ENCODE measurements around the gene CFAP74. TPM values are rescaled to one million over a fixed set of nuclear protein-coding genes. Genes with fewer than 3 reads are reported as not detected.
"Not testable (repeated sequence)": the region's sequence is repeated elsewhere in the genome, so short reads cannot be mapped to it uniquely, and the experiment has no call there.

The CFAP74 gene
- total RNA-seq, 1 experiment from 2014 or later = not detected

DNA sequence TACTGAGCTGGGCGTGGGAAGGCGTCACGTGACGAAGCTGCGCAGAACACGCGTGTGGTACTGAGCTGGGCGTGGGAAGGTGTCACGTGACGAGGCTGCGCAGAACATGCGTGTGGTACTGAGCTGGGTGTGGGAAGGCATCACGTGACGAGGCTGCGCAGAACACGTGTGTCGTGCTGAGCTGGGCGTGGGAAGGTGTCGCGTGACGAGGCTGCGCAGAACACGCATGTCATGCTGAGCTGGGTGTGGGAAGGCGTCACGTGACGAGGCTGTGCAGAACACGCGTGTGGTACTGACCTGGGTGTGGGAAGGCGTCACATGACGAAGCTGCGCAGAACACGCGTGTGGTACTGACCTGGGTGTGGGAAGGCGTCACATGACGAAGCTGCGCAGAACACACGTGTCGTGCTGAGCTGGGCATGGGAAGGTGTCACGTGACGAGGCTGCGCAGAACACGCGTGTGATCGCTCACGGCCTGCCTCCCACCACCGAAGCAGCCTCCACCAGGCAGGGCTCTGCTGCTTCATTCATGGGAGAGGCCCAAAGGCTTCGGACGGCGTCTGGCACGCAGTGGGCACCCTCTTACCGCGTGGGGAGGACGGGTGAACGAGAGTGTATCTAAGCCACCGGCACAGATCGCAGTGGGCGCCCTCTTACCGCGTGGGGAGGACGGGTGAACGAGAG is 24.0 kb downstream of the CFAP74 start:
- no peaks in the 10 kb centered on the region for H3K4me1 Mint-ChIP-seq (ENCODE audit: low read depth, unreplicated experiment)
- intact Hi-C loops (cut with micrococcal nuclease; ENCODE audit: unreplicated experiment) = no loop called here
- peaks cover 27% of the 10 kb centered on the region for H3K27me3 Mint-ChIP-seq (ENCODE audit: unreplicated experiment)
- CTCF ChIA-PET = no interaction called here
- H3K27ac Mint-ChIP-seq (ENCODE audit: unreplicated experiment) = no peak overlapping the region
- TF ChIP-seq CTCF (IDR thresholded peaks at IDR 0.05; ENCODE audit: unreplicated experiment) = no peak
- no TSS peak for BruUV-seq (replicated peaks)
- no peak overlapping the region for H3K4me3 Mint-ChIP-seq (ENCODE audit: low read depth, unreplicated experiment)
- no peaks in the 10 kb centered on the region for H3K9me3 Mint-ChIP-seq (ENCODE audit: low read depth, unreplicated experiment)
- DNase-seq = no peak
- H3K36me3 Mint-ChIP-seq (ENCODE audit: insufficient read depth, unreplicated experiment) = peaks cover 8% of the 10 kb centered on the region

DNA sequence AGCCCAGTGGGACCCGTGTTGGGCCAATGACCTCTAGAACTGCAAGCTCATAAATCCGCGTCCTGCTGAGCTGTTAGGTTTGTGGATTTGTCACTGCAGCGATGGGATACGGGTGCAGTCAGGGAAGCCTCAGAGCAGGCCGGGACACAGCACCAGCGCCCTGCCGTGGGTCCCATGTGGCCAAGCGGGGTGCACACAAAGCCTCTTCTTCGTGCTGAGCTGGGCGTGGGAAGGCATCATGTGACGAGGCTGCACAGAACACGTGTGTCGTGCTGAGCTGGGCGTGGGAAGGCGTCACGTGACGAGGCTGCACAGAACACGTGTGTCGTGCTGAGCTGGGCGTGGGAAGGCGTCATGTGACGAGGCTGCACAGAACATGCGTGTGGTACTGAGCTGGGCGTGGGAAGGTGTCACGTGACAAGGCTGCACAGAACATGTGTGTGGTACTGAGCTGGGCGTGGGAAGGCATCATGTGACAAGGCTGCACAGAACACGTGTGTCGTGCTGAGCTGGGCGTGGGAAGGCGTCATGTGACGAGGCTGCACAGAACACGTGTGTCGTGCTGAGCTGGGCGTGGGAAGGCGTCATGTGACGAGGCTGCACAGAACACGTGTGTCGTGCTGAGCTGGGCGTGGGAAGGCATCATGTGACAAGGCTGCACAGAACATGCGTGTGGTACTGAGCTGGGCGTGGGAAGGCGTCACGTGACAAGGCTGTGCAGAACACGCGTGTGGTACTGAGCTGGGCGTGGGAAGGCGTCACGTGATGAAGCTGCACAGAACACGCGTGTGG is 24.7 kb downstream of the CFAP74 start:
- BruUV-seq (replicated peaks); H3K36me3 Mint-ChIP-seq (ENCODE audit: insufficient read depth, unreplicated experiment); H3K27ac Mint-ChIP-seq (ENCODE audit: unreplicated experiment); H3K4me1 Mint-ChIP-seq (ENCODE audit: low read depth, unreplicated experiment); CTCF ChIA-PET; intact Hi-C loops (cut with micrococcal nuclease; ENCODE audit: unreplicated experiment); H3K9me3 Mint-ChIP-seq (ENCODE audit: low read depth, unreplicated experiment); H3K4me3 Mint-ChIP-seq (ENCODE audit: low read depth, unreplicated experiment); DNase-seq: not testable (repeated sequence)
- peaks cover 30% of the 10 kb centered on the region for H3K27me3 Mint-ChIP-seq (ENCODE audit: unreplicated experiment)

DNA sequence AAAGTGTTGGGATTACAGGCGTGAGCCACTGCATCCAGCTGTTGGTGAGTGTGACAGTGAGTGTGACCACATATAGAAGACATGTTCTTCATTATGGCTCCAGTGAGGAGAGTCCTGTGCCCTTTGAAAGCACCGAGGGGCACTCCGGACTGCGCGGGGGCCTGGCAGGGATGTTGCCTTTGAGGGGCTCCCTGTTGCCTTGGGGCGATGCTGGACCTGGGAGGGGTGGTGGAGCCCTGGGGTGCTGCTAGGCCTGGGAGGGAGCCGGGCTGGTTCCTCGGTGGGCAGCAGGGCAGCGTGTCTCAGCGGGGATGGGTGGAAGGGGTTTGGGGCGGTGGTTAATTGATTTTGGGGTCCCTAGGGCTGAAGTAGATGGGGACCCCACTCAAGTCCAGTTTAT is 25.5 kb downstream of the CFAP74 start:
- BruUV-seq (replicated peaks) = no TSS peak
- H3K27ac Mint-ChIP-seq (ENCODE audit: unreplicated experiment) = no peak overlapping the region

DNA sequence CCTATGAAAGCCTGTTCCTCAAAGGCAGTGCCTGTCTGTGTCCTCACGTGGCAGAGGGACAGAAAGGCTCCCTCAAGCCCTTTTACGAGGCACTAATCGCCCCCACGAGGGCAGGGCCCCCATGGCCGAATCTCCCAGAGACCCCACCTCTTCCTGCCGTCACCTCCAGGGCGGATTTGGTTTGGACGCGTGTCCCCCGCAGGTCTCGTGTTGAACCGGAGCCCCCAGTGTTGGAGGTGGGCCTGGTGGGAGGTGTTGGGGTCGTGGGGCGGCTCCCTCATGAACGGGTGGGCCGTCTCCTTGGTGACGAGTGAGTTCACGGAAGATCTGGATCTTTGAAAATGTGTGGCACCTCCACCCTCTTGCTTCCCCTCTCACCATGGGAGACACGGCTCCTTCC is 27.6 kb downstream of the CFAP74 start:
- no peak for DNase-seq
- H3K4me3 Mint-ChIP-seq (ENCODE audit: low read depth, unreplicated experiment) = no peak overlapping the region
- peaks cover 30% of the 10 kb centered on the region for H3K27me3 Mint-ChIP-seq (ENCODE audit: unreplicated experiment)
- H3K36me3 Mint-ChIP-seq (ENCODE audit: insufficient read depth, unreplicated experiment) = peaks cover 8% of the 10 kb centered on the region
- CTCF ChIA-PET = no interaction called here
- TF ChIP-seq CTCF (IDR thresholded peaks at IDR 0.05; ENCODE audit: unreplicated experiment) = no peak
- intact Hi-C loops (cut with micrococcal nuclease; ENCODE audit: unreplicated experiment) = no loop called here
- H3K27ac Mint-ChIP-seq (ENCODE audit: unreplicated experiment) = no peak overlapping the region
- H3K9me3 Mint-ChIP-seq (ENCODE audit: low read depth, unreplicated experiment) = no peaks in the 10 kb centered on the region
- BruUV-seq (replicated peaks) = no TSS peak
- H3K4me1 Mint-ChIP-seq (ENCODE audit: low read depth, unreplicated experiment) = no peaks in the 10 kb centered on the region

More for the DNA sequence above, 25.5 kb downstream of the CFAP74 start:
- no peaks in the 10 kb centered on the region for H3K9me3 Mint-ChIP-seq (ENCODE audit: low read depth, unreplicated experiment)
- intact Hi-C loops (cut with micrococcal nuclease; ENCODE audit: unreplicated experiment) = no loop called here
- no peak for TF ChIP-seq CTCF (IDR thresholded peaks at IDR 0.05; ENCODE audit: unreplicated experiment)
- CTCF ChIA-PET = no interaction called here
- H3K4me1 Mint-ChIP-seq (ENCODE audit: low read depth, unreplicated experiment) = no peaks in the 10 kb centered on the region
- H3K27me3 Mint-ChIP-seq (ENCODE audit: unreplicated experiment) = peaks cover 30% of the 10 kb centered on the region
- DNase-seq = no peak
- H3K4me3 Mint-ChIP-seq (ENCODE audit: low read depth, unreplicated experiment) = no peak overlapping the region
- peaks cover 8% of the 10 kb centered on the region for H3K36me3 Mint-ChIP-seq (ENCODE audit: insufficient read depth, unreplicated experiment)

DNA sequence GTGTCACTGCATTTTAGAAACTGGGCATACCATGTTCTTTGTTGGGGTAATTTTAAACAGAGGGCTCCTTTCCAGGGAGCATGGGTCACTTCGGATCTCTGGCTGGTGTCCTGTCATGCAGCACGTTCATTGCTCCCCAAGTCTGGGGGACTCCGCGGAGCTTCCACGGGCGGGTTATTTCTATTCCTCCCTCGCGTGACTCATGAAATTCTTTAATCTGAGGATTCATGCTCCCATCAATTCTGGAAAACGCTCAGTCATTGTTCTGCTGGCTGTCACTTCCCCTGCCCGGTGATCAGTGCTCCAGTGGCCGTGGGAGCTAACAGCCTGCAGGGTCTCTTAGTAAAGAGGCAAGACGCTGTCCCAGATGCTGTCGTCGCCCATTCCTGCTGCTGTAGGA is 28.1 kb downstream of the CFAP74 start:
- CTCF ChIA-PET = no interaction called here
- TF ChIP-seq CTCF (IDR thresholded peaks at IDR 0.05; ENCODE audit: unreplicated experiment) = no peak
- no peak for DNase-seq
- Mint-ChIP-seq H3K9me3 (ENCODE audit: low read depth, unreplicated experiment) (no peaks in the 10 kb centered on the region), H3K27me3 (ENCODE audit: unreplicated experiment) (peaks cover 30% of the 10 kb centered on the region), H3K4me1 (ENCODE audit: low read depth, unreplicated experiment) (no peaks in the 10 kb centered on the region), H3K27ac (ENCODE audit: unreplicated experiment) (no peak overlapping the region), H3K36me3 (ENCODE audit: insufficient read depth, unreplicated experiment) (peaks cover 8% of the 10 kb centered on the region), H3K4me3 (ENCODE audit: low read depth, unreplicated experiment) (no peak overlapping the region)
- intact Hi-C loops (cut with micrococcal nuclease; ENCODE audit: unreplicated experiment) = no loop called here
- BruUV-seq (replicated peaks) = no TSS peak

All from Calu3 (cell line).